Smooth muscle cell (in vitro differentiated cells): ENCODE measurements around the gene ITPA. TPM values are rescaled to one million over a fixed set of nuclear protein-coding genes. Genes with fewer than 3 reads are reported as not detected.
A peak's percentile ranks its signal among the peaks of the same experiment; 100 is the strongest.
"Not testable (repeated sequence)": the region's sequence is repeated elsewhere in the genome, so short reads cannot be mapped to it uniquely, and the experiment has no call there.

Source experiments
- DNase-seq: peaks from one replicate; lab custom pipeline; 2025; ENCODE audit not compliant: unreplicated experiment; lab: John Stamatoyannopoulos, UW
- H2AFZ ChIP-seq: fragments of 200-600 bp; sonication (generic); 2 replicates; pipeline ENCODE4 v1.6.0; 2016; ENCODE audit warnings: antibody characterized with exemption, low read depth, mild to moderate bottlenecking
- H3F3A ChIP-seq: fragments of 200-600 bp; sonication (generic); 2 replicates; pipeline ENCODE4 v1.6.0; 2017; ENCODE audit warnings: antibody characterized with exemption, low read depth
- H3K27ac ChIP-seq: fragments of 200-600 bp; sonication (generic); 2 replicates; pipeline ENCODE4 v1.5.1; 2016; ENCODE audit warnings: low read depth, mild to moderate bottlenecking
- H3K27me3 ChIP-seq: fragments of 200-600 bp; sonication (generic); 2 replicates; pipeline ENCODE4 v1.6.1; 2016; ENCODE audit warnings: low read depth, mild to moderate bottlenecking
- H3K36me3 ChIP-seq: fragments of 200-600 bp; sonication (generic); 2 replicates; pipeline ENCODE4 v1.5.1; 2016; ENCODE audit warnings: low read depth
- H3K4me1 ChIP-seq: fragments of 200-600 bp; sonication (generic); 2 replicates; pipeline ENCODE4 v1.5.1; 2016; ENCODE audit warnings: low read depth
- H3K4me2 ChIP-seq: fragments of 200-600 bp; sonication (generic); 2 replicates; pipeline ENCODE4 v1.6.0; 2016; ENCODE audit warnings: mild to moderate bottlenecking
- H3K4me3 ChIP-seq: fragments of 200-600 bp; sonication (generic); 2 replicates; pipeline ENCODE4 v1.5.1; 2016; ENCODE audit warnings: mild to moderate bottlenecking
- H3K79me2 ChIP-seq: fragments of 200-600 bp; sonication (generic); 2 replicates; pipeline ENCODE4 v1.6.0; 2016; ENCODE audit warnings: low read depth, mild to moderate bottlenecking
- H3K9ac ChIP-seq: fragments of 200-600 bp; sonication (generic); 2 replicates; pipeline ENCODE4 v1.6.0; 2016; ENCODE audit warnings: low read depth
- H3K9me3 ChIP-seq: fragments of 200-600 bp; sonication (generic); replicated peaks from 2 replicates; pipeline ENCODE4 v1.5.1; 2016; ENCODE audit warnings: low read depth
- H4K20me1 ChIP-seq: fragments of 200-600 bp; sonication (generic); 2 replicates; pipeline ENCODE4 v1.6.0; 2016; ENCODE audit warnings: low read depth
- CTCF ChIP-seq: fragments of 200-600 bp; sonication (generic); IDR thresholded peaks from 2 replicates; pipeline ENCODE4 v1.5.1; 2017; ENCODE audit warnings: borderline replicate concordance, mild to moderate bottlenecking, antibody characterized with exemption; ENCODE audit not compliant: insufficient read depth, poor library complexity, severe bottlenecking
- WGBS: methylation state at CpG from one replicate; pipeline ENCODE4 v1.1.7; 2016; ENCODE audit warnings: low lambda C conversion rate; 5-methylcytosine and 5-hydroxymethylcytosine counted together
- polyA plus RNA-seq: library from polyadenylated mRNA; unstranded; fragments of >200 nt; fragmentation: Nextera tagmentation; extraction: Ambion mirVana; gene quantifications from 2 replicates; pipeline ENCODE4 v1.2.1, GENCODE V29; 2016
- total RNA-seq: library from RNA; depleted of rRNA; stranded (reverse); fragments of >200 nt; gene quantifications from 2 replicates; pipeline ENCODE4 v1.2.3, GENCODE V29; 2014

ITPA gene
- total and polyA plus RNA-seq, 2 experiments from 2014 or later = 20.4 to 51.6 TPM

- H2AFZ ChIP-seq = no peak overlapping the region
- 59% methylated on average over 1 of the region's 1 CpG for WGBS
- DNase-seq = no peak
- TF ChIP-seq CTCF = no peak
- no peaks in the 10 kb centered on the region for H3F3A ChIP-seq
- H3K27me3 ChIP-seq = no peaks in the 10 kb centered on the region
- no peak overlapping the region for H3K9ac ChIP-seq
- H3K4me3 ChIP-seq = peak overlapping the region; percentile 98
- peak overlapping the region; percentile 90 for H3K4me2 ChIP-seq
- H4K20me1 ChIP-seq = no peaks in the 10 kb centered on the region
- H3K9me3 ChIP-seq = no peaks in the 10 kb centered on the region
- peak overlapping the region; percentile 0 for H3K27ac ChIP-seq
- peaks cover 17% of the 10 kb centered on the region for H3K4me1 ChIP-seq
- H3K36me3 ChIP-seq = no peaks in the 10 kb centered on the region
- no peaks in the 10 kb centered on the region for H3K79me2 ChIP-seq
Observed at GRCh38 chr20:3175270-3175669, 34.0 kb upstream of the ITPA start.

- Histone ChIP-seq H3K4me3 (no peak overlapping the region), H3K4me2 (no peak overlapping the region), H2AFZ (no peak overlapping the region), H4K20me1 (no peaks in the 10 kb centered on the region), H3K9ac (no peak overlapping the region), H3K27ac (no peak overlapping the region), H3K79me2 (no peaks in the 10 kb centered on the region), H3K36me3 (no peaks in the 10 kb centered on the region), H3F3A (no peaks in the 10 kb centered on the region), H3K9me3 (no peaks in the 10 kb centered on the region), H3K27me3 (no peaks in the 10 kb centered on the region), H3K4me1 (peaks cover 13% of the 10 kb centered on the region)
- no peak for DNase-seq
- TF ChIP-seq CTCF = no peak
- 94% methylated on average over 8 of the region's 8 CpGs for WGBS
Observed at GRCh38 chr20:3177746-3178485, 31.4 kb upstream of the ITPA start.

GRCh38 chr20:3180319-3180718 is 29.0 kb upstream of the ITPA start:
- Histone ChIP-seq H3K9ac (no peak overlapping the region), H3K27me3 (no peaks in the 10 kb centered on the region), H3K36me3 (no peaks in the 10 kb centered on the region), H2AFZ (no peak overlapping the region), H3K79me2 (no peaks in the 10 kb centered on the region), H3K4me2 (no peak overlapping the region), H4K20me1 (no peaks in the 10 kb centered on the region), H3K9me3 (no peaks in the 10 kb centered on the region), H3K4me3 (no peak overlapping the region), H3K27ac (no peak overlapping the region), H3F3A (no peaks in the 10 kb centered on the region), H3K4me1 (peaks cover 2% of the 10 kb centered on the region)
- no peak for DNase-seq
- 71% methylated on average over 4 of the region's 4 CpGs for WGBS
- TF ChIP-seq CTCF = no peak

GRCh38 chr20:3181270-3181669 is 28.0 kb upstream of the ITPA start:
- Histone ChIP-seq H4K20me1 (no peaks in the 10 kb centered on the region), H3K4me2 (no peak overlapping the region), H3K36me3 (no peaks in the 10 kb centered on the region), H3K9me3 (no peaks in the 10 kb centered on the region), H3K9ac (no peak overlapping the region), H3F3A (no peaks in the 10 kb centered on the region), H3K27me3 (no peaks in the 10 kb centered on the region), H3K4me1 (no peaks in the 10 kb centered on the region), H3K4me3 (no peak overlapping the region), H2AFZ (no peak overlapping the region), H3K79me2 (no peaks in the 10 kb centered on the region), H3K27ac (no peak overlapping the region)
- no peak for DNase-seq
- TF ChIP-seq CTCF = no peak
- WGBS = 88% methylated on average over 5 of the region's 5 CpGs

GRCh38 chr20:3182429-3182828 is 26.9 kb upstream of the ITPA start:
- H4K20me1 ChIP-seq, DNase-seq: not testable (repeated sequence)
- WGBS = 99% methylated on average over 5 of the region's 5 CpGs

More at GRCh38 chr20:3182429-3182828, 26.9 kb upstream of the ITPA start:
- H3K4me2 ChIP-seq, H2AFZ ChIP-seq, H3F3A ChIP-seq, H3K27ac ChIP-seq, H3K4me3 ChIP-seq, H3K9me3 ChIP-seq, H3K9ac ChIP-seq, H3K79me2 ChIP-seq, H3K27me3 ChIP-seq, H3K4me1 ChIP-seq, H3K36me3 ChIP-seq: not testable (repeated sequence)
